H9 (cell line): Measurements from ENCODE around the gene NKD1. TPM values are rescaled to one million over a fixed set of nuclear protein-coding genes. Genes with fewer than 3 reads are reported as not detected.

Source experiments
- DNase-seq: peaks from one replicate; pipeline ENCODE4 v3.0.0-alpha.2; 2017
- H2AFZ ChIP-seq: one replicate; pipeline ENCODE4 v1.6.1; 2013; ENCODE audit warnings: mild to moderate bottlenecking, low read length, control low read depth, moderate library complexity
- H2AK5ac ChIP-seq: 2 replicates; pipeline ENCODE4 v1.6.1; 2013; ENCODE audit warnings: low read length, control low read depth, mixed read lengths; ENCODE audit not compliant: insufficient read length
- H2BK120ac ChIP-seq: one replicate; pipeline ENCODE4 v1.6.1; 2013; ENCODE audit warnings: low read depth, mild to moderate bottlenecking, low read length, control low read depth, inconsistent platforms; ENCODE audit not compliant: poor library complexity, severe bottlenecking
- H2BK12ac ChIP-seq: 2 replicates; pipeline ENCODE4 v1.6.1; 2013; ENCODE audit warnings: low read length, control low read depth, mixed read lengths, low read depth; ENCODE audit not compliant: insufficient read length
- H2BK15ac ChIP-seq: 2 replicates; pipeline ENCODE4 v1.6.1; 2013; ENCODE audit warnings: low read depth, low read length, control low read depth
- H2BK20ac ChIP-seq: one replicate; pipeline ENCODE4 v1.6.1; 2013; ENCODE audit warnings: low read depth, mild to moderate bottlenecking, low read length, control low read depth, inconsistent platforms; ENCODE audit not compliant: poor library complexity, severe bottlenecking
- H2BK5ac ChIP-seq: 2 replicates; pipeline ENCODE4 v1.6.1; 2013; ENCODE audit warnings: low read length, control low read depth, mixed read lengths; ENCODE audit not compliant: insufficient read length
- H3K14ac ChIP-seq: 2 replicates; pipeline ENCODE4 v1.6.1; 2013; ENCODE audit warnings: low read length, control low read depth; ENCODE audit not compliant: insufficient read depth
- H3K18ac ChIP-seq: 2 replicates; pipeline ENCODE4 v1.6.1; 2013; ENCODE audit warnings: low read depth, mild to moderate bottlenecking, mixed read lengths, low read length, control low read depth; ENCODE audit not compliant: insufficient read length
- H3K23ac ChIP-seq: 2 replicates; pipeline ENCODE4 v1.6.1; 2013; ENCODE audit warnings: low read length, control low read depth, mixed read lengths, low read depth; ENCODE audit not compliant: insufficient read length
- H3K23me2 ChIP-seq: 2 replicates; pipeline ENCODE4 v1.6.1; 2013; ENCODE audit warnings: low read depth, mild to moderate bottlenecking, mixed read lengths, low read length, control low read depth; ENCODE audit not compliant: insufficient read length, poor library complexity, severe bottlenecking
- H3K27ac ChIP-seq: 2 replicates; pipeline ENCODE4 v1.5.1; 2013; ENCODE audit warnings: low read length, control low read depth, mixed read lengths, low read depth; ENCODE audit not compliant: insufficient read length
- H3K27me3 ChIP-seq: 2 replicates; pipeline ENCODE4 v1.6.1; 2013; ENCODE audit warnings: low read length, control low read depth, inconsistent platforms; ENCODE audit not compliant: insufficient read depth
- H3K4ac ChIP-seq: 2 replicates; pipeline ENCODE4 v1.6.1; 2013; ENCODE audit warnings: low read depth, mild to moderate bottlenecking, control low read depth, inconsistent platforms, low read length, moderate library complexity
- H3K4me1 ChIP-seq: 2 replicates; pipeline ENCODE4 v1.6.1; 2013; ENCODE audit warnings: low read length, control low read depth, inconsistent platforms; ENCODE audit not compliant: insufficient read depth
- H3K4me2 ChIP-seq: 2 replicates; pipeline ENCODE4 v1.6.1; 2013; ENCODE audit warnings: low read length, control low read depth, mixed read lengths; ENCODE audit not compliant: insufficient read length, insufficient read depth
- H3K56ac ChIP-seq: 2 replicates; pipeline ENCODE4 v1.6.1; 2013; ENCODE audit warnings: low read depth, mild to moderate bottlenecking, mixed read lengths, low read length, control low read depth; ENCODE audit not compliant: insufficient read length
- H3K79me1 ChIP-seq: 2 replicates; pipeline ENCODE4 v1.6.1; 2013; ENCODE audit warnings: low read depth, mild to moderate bottlenecking, moderate library complexity, low read length, control low read depth, inconsistent platforms; ENCODE audit not compliant: insufficient read depth, poor library complexity, severe bottlenecking
- H3K79me2 ChIP-seq: 2 replicates; pipeline ENCODE4 v1.6.1; 2013; ENCODE audit warnings: low read length, control low read depth, inconsistent platforms; ENCODE audit not compliant: insufficient read depth
- H3K9ac ChIP-seq: 2 replicates; pipeline ENCODE4 v1.6.1; 2013; ENCODE audit warnings: low read length, control low read depth, mixed read lengths; ENCODE audit not compliant: insufficient read length; ENCODE audit errors: extremely low read depth
- H3K9me3 ChIP-seq: one replicate; pipeline ENCODE4 v1.6.1; 2013; ENCODE audit warnings: low read depth, low read length, inconsistent platforms; ENCODE audit not compliant: control insufficient read depth
- H3T11ph ChIP-seq: one replicate; pipeline ENCODE4 v1.6.1; 2013; ENCODE audit warnings: mild to moderate bottlenecking, low read length, control low read depth, inconsistent platforms
- H4K20me1 ChIP-seq: one replicate; pipeline ENCODE4 v1.6.1; 2013; ENCODE audit not compliant: control insufficient read depth, insufficient read length, insufficient read depth
- H4K5ac ChIP-seq: 2 replicates; pipeline ENCODE4 v1.6.1; 2013; ENCODE audit warnings: low read depth, mild to moderate bottlenecking, mixed read lengths, low read length, control low read depth; ENCODE audit not compliant: insufficient read length
- H4K8ac ChIP-seq: replicated peaks from 2 replicates; pipeline ENCODE4 v1.6.1; 2013; ENCODE audit warnings: low read length, control low read depth, mixed read lengths, low read depth; ENCODE audit not compliant: insufficient read length
- H4K91ac ChIP-seq: 2 replicates; pipeline ENCODE4 v1.6.1; 2013; ENCODE audit warnings: low read depth, mild to moderate bottlenecking, moderate library complexity, mixed read lengths, low read length, control low read depth; ENCODE audit not compliant: insufficient read length
- H3K27ac Mint-ChIP-seq, 3 experiments: 2 replicates in 2 of 3; 3 replicates in 1 of 3; pipeline ENCODE4 v1.8.0; 2020 to 2021; ENCODE audit warnings: mixed read lengths in 3 of 3, mild to moderate bottlenecking in 1 of 3, moderate library complexity in 1 of 3
- H3K27me3 Mint-ChIP-seq: 2 replicates; pipeline ENCODE4 v1.8.0; 2021; ENCODE audit warnings: low read depth, mild to moderate bottlenecking, moderate library complexity, mixed read lengths
- H3K36me3 Mint-ChIP-seq, 3 experiments: 2 replicates in 2 of 3; 3 replicates in 1 of 3; pipeline ENCODE4 v1.8.0; 2020 to 2021; ENCODE audit warnings: low read depth in 3 of 3, mixed read lengths in 3 of 3; ENCODE audit not compliant: insufficient read depth in 1 of 3
- H3K4me1 Mint-ChIP-seq, 2 experiments: 2 replicates each; pipeline ENCODE4 v1.8.0; 2020; ENCODE audit warnings: mixed read lengths in 2 of 2
- H3K4me3 Mint-ChIP-seq, 2 experiments: 2 replicates in 1 of 2; 3 replicates in 1 of 2; pipeline ENCODE4 v1.8.0; 2020 to 2021; ENCODE audit warnings: mild to moderate bottlenecking in 2 of 2, mixed read lengths in 2 of 2, moderate library complexity in 1 of 2
- H3K9me3 Mint-ChIP-seq, 2 experiments: 2 replicates in 1 of 2; 3 replicates in 1 of 2; pipeline ENCODE4 v1.8.0; 2020; ENCODE audit warnings: mild to moderate bottlenecking in 2 of 2, mixed read lengths in 2 of 2, moderate library complexity in 1 of 2
- WGBS: extraction: QIAGEN DNeasy Blood & Tissue Kit; methylation state at CpG from one replicate; pipeline ENCODE4 v1.1.7; 2013; ENCODE audit warnings: missing lambda C conversion rate, low lambda C conversion rate, mixed read lengths; ENCODE audit not compliant: insufficient read length; ENCODE audit errors: extremely low coverage; 5-methylcytosine and 5-hydroxymethylcytosine counted together
- total RNA-seq: library from RNA; stranded (reverse); gene quantifications from 2 replicates; pipeline ENCODE4 v1.2.1, GENCODE V29; 2021
- TF ChIP-seq, protein P1 (sequence below): fragments of 200-600 bp; sonication (generic); conservative IDR thresholded peaks from 3 replicates; pipeline ENCODE4 v1.8.0; 2021; ENCODE audit warnings: antibody characterized with exemption, mild to moderate bottlenecking

NKD1 gene
- total RNA-seq, 1 experiment from 2014 or later, result 1.9 TPM

DNA sequence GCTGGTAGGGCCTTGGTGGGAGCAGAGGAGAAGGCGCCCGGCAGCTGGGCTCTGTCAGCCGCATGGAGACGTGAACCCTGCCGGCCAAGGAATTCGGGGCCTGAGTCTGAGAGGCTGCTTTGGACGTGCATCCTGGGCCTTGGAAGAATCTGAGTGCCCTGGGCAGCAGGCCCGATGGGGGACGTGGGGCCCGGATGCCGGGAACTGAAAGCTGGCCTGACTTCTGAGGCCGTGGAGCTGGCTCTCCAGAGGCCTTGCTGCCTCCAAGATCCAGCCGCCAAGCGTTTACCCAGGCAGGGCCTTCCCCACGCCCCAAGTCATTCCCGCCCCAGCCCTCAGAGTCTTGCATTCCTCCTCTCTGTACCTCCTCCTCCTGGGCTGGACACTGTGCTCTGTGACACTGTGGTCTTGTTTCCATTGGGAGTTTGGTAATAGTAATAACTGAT, 37.2 kb downstream of the NKD1 start:
- H3K23ac ChIP-seq, result no peak overlapping the region
- H3K9me3 ChIP-seq, result no peaks in the 10 kb centered on the region
- H3K27me3 Mint-ChIP-seq, result peaks cover 25% of the 10 kb centered on the region
- peaks cover 0 to 4% of the 10 kb centered on the region in 2 experiments; a peak in 1 of 5 replicates for H3K9me3 Mint-ChIP-seq
- no peak overlapping the region for H2BK120ac ChIP-seq
- no peak overlapping the region for H3K56ac ChIP-seq
- TF ChIP-seq, protein P1, sequence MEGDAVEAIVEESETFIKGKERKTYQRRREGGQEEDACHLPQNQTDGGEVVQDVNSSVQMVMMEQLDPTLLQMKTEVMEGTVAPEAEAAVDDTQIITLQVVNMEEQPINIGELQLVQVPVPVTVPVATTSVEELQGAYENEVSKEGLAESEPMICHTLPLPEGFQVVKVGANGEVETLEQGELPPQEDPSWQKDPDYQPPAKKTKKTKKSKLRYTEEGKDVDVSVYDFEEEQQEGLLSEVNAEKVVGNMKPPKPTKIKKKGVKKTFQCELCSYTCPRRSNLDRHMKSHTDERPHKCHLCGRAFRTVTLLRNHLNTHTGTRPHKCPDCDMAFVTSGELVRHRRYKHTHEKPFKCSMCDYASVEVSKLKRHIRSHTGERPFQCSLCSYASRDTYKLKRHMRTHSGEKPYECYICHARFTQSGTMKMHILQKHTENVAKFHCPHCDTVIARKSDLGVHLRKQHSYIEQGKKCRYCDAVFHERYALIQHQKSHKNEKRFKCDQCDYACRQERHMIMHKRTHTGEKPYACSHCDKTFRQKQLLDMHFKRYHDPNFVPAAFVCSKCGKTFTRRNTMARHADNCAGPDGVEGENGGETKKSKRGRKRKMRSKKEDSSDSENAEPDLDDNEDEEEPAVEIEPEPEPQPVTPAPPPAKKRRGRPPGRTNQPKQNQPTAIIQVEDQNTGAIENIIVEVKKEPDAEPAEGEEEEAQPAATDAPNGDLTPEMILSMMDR, result no peak
- H3K79me2 ChIP-seq, result no peaks in the 10 kb centered on the region
- H2BK5ac ChIP-seq, result no peak overlapping the region
- no peaks in the 10 kb centered on the region for H4K20me1 ChIP-seq
- H3K27me3 ChIP-seq, result no peaks in the 10 kb centered on the region
- H3K4me2 ChIP-seq, result no peak overlapping the region
- peaks cover 23 to 31% of the 10 kb centered on the region in 2 experiments for H3K4me1 Mint-ChIP-seq
- H2BK20ac ChIP-seq, result no peak overlapping the region
- H3K14ac ChIP-seq, result no peak overlapping the region
- H3K36me3 Mint-ChIP-seq, result peaks cover 0 to 4% (median 0%) of the 10 kb centered on the region in 3 experiments; a peak in 2 of 7 replicates
- WGBS, result no CpG with 5 or more reads among the region's 16 CpGs
- no peak overlapping the region for H3T11ph ChIP-seq
- H3K23me2 ChIP-seq, result no peaks in the 10 kb centered on the region
- H3K27ac ChIP-seq, result no peak overlapping the region
- no peak for DNase-seq
- no peak overlapping the region for H2BK15ac ChIP-seq
- H3K18ac ChIP-seq, result no peak overlapping the region
- H3K4me1 ChIP-seq, result no peaks in the 10 kb centered on the region
- H3K4me3 Mint-ChIP-seq, result no peak overlapping the region
- no peak overlapping the region for H4K5ac ChIP-seq
- H4K91ac ChIP-seq, result no peak overlapping the region
- no peak overlapping the region for H2AFZ ChIP-seq
- H3K4ac ChIP-seq, result no peak overlapping the region
- H3K79me1 ChIP-seq, result no peaks in the 10 kb centered on the region
- no peak overlapping the region for H2AK5ac ChIP-seq
- H3K9ac ChIP-seq, result no peak overlapping the region
- no peak overlapping the region for H4K8ac ChIP-seq
- H3K27ac Mint-ChIP-seq, result no peak overlapping the region
- no peak overlapping the region for H2BK12ac ChIP-seq
